ENCODE results near the gene RETREG1. TPM values are rescaled to one million over a fixed set of nuclear protein-coding genes. Genes with fewer than 3 reads are reported as not detected.

The RETREG1 gene
- polyA plus RNA-seq, 1 of the 3 experiments (the other 2 are of a cell fraction), result 0.43 TPM

- no peak overlapping the region for H3K27ac ChIP-seq (ENCODE audit: low read depth in 2 of 2, low read length in 1 of 2)
- CTCF ChIA-PET, result interaction anchor here (0.6 to 3.7 kb wide), 26 partner anchors 8 to 642 kb away, joined by 3 to 22 read pairs (median 5); no protein-coding TSS in a partner anchor
- H3K36me3 ChIP-seq (replicated peaks in 1 of 2; ENCODE audit: control insufficient read depth in 1 of 2, insufficient read depth in 2 of 2, low read length in 1 of 2), result no peaks in the 10 kb centered on the region
- H3K4me1 ChIP-seq (ENCODE audit: control insufficient read depth in 1 of 2, insufficient read depth in 2 of 2, low read depth in 1 of 2, low read length in 1 of 2), result no peaks in the 10 kb centered on the region
- POLR2A ChIA-PET, result interaction anchor here (1.0 kb wide), 1 partner anchor 138 kb away, joined by 3 read pairs; no protein-coding TSS in a partner anchor
- DNase-seq, result peak; percentile 65
- TF ChIP-seq TCF12 (IDR thresholded peaks at IDR 0.05) (no peak), CTCF (IDR thresholded peaks at IDR 0.05) (peak; percentile 90), RAD21 (IDR thresholded peaks at IDR 0.05; ENCODE audit: low read length) (peak; percentile 65), SMC3 (IDR thresholded peaks at IDR 0.05; ENCODE audit: low read depth, low read length) (peak; percentile 63)
- no peaks in the 10 kb centered on the region for H3F3A ChIP-seq (replicated peaks; ENCODE audit: insufficient read depth)
- H3K27me3 ChIP-seq (ENCODE audit: insufficient read depth), result no peaks in the 10 kb centered on the region
- H2AFZ ChIP-seq (ENCODE audit: low read depth), result no peak overlapping the region
- no peaks in the 10 kb centered on the region for H3K9me2 ChIP-seq
- H3K4me3 ChIP-seq (ENCODE audit: low read depth in 2 of 2, low read length in 1 of 2), result no peak overlapping the region; a peak in 1 of 4 replicates
- no peak overlapping the region for H3K4me2 ChIP-seq
- 32% methylated on average over 7 of the region's 7 CpGs for WGBS (ENCODE audit: low lambda C conversion rate)
- no peaks in the 10 kb centered on the region for H4K20me1 ChIP-seq (ENCODE audit: insufficient read depth)
- H3K9ac ChIP-seq, result no peak overlapping the region
- no peaks in the 10 kb centered on the region for H3K79me2 ChIP-seq (ENCODE audit: insufficient read depth)
- no peaks in the 10 kb centered on the region for H3K9me3 ChIP-seq
These were observed 64.0 kb downstream of the RETREG1 start for GRCh38 chr5:16552666-16553343.

GRCh38 chr5:16551628-16552027 is 65.2 kb downstream of the RETREG1 start:
- Histone ChIP-seq H3K4me3 (ENCODE audit: low read depth in 2 of 2, low read length in 1 of 2) (no peak overlapping the region), H3K36me3 (replicated peaks in 1 of 2; ENCODE audit: control insufficient read depth in 1 of 2, insufficient read depth in 2 of 2, low read length in 1 of 2) (no peaks in the 10 kb centered on the region), H3K27ac (ENCODE audit: low read depth in 2 of 2, low read length in 1 of 2) (no peak overlapping the region), H3F3A (replicated peaks; ENCODE audit: insufficient read depth) (no peaks in the 10 kb centered on the region), H2AFZ (ENCODE audit: low read depth) (no peak overlapping the region), H3K9me3 (no peaks in the 10 kb centered on the region), H3K79me2 (ENCODE audit: insufficient read depth) (no peaks in the 10 kb centered on the region), H4K20me1 (ENCODE audit: insufficient read depth) (no peaks in the 10 kb centered on the region), H3K9me2 (no peaks in the 10 kb centered on the region), H3K27me3 (ENCODE audit: insufficient read depth) (no peaks in the 10 kb centered on the region), H3K4me2 (no peak overlapping the region), H3K4me1 (ENCODE audit: control insufficient read depth in 1 of 2, insufficient read depth in 2 of 2, low read depth in 1 of 2, low read length in 1 of 2) (no peaks in the 10 kb centered on the region), H3K9ac (no peak overlapping the region)
- TF ChIP-seq FOXJ3 (CRISPR knock-in tag; IDR thresholded peaks at IDR 0.05) (no peak), TAF1 (IDR thresholded peaks at IDR 0.05; ENCODE audit: borderline replicate concordance, low read depth, low read length) (no peak), REST (IDR thresholded peaks at IDR 0.05; ENCODE audit: low read depth, low read length) (no peak), FOXM1 (IDR thresholded peaks at IDR 0.05; ENCODE audit: low read depth) (no peak), RCOR1 (IDR thresholded peaks at IDR 0.05; ENCODE audit: low read length) (no peak), YY1 (IDR thresholded peaks at IDR 0.05; ENCODE audit: low read depth) (no peak), NFIC (IDR thresholded peaks at IDR 0.05; ENCODE audit: borderline replicate concordance) (no peak), SIN3A (IDR thresholded peaks at IDR 0.05; ENCODE audit: borderline replicate concordance, low read depth, low read length) (no peak), FOSL2 (IDR thresholded peaks at IDR 0.05; ENCODE audit: borderline replicate concordance, low read depth) (no peak), CTCF (IDR thresholded peaks at IDR 0.05) (no peak), EZH2phosphoT487 (IDR thresholded peaks at IDR 0.05; ENCODE audit: borderline replicate concordance, low read depth) (no peak), IRF3 (IDR thresholded peaks at IDR 0.05; ENCODE audit: low read depth, low read length) (no peak)
- 36% methylated on average over 2 of the region's 2 CpGs for whole genome bisulfite sequencing (ENCODE audit: low lambda C conversion rate)
- CTCF ChIA-PET, result interaction anchor here (0.9 to 3.7 kb wide), 14 partner anchors 11 to 581 kb away, joined by 3 to 22 read pairs (median 6); no protein-coding TSS in a partner anchor
- no peak for DNase-seq
- POLR2A ChIA-PET, result no interaction called here

Data from SK-N-SH (cell line).